Measurements from ENCODE around the gene ZNF844. TPM values are rescaled to one million over a fixed set of nuclear protein-coding genes. Genes with fewer than 3 reads are reported as not detected.

ZNF844 gene
- total RNA-seq, result 10 to 100 TPM; 10.8 to 39.4 (median 16.6) TPM

GRCh38 chr19:12064590-12065538 lies at the start of gene ZNF844:
ZNF844 (plus strand) TSS chr19:12064731; CDS start chr19:12064874, 143 bp downstream.
- H3K36me3 ChIP-seq, result no peaks in the 10 kb centered on the region
- H3K4me3 ChIP-seq, result peak within 1 kb of the TSS; percentile 68 to 89
- H3K4me1 ChIP-seq, result peaks cover 0 to 4% of the 10 kb centered on the region in 2 donors
- peak; percentile 95 for DNase-seq
- no peaks in the 10 kb centered on the region for H3K27me3 ChIP-seq
- TF ChIP-seq POLR2A (IDR thresholded peaks at IDR 0.05), result peak; percentile 84 to 93
- TF ChIP-seq, protein P1, sequence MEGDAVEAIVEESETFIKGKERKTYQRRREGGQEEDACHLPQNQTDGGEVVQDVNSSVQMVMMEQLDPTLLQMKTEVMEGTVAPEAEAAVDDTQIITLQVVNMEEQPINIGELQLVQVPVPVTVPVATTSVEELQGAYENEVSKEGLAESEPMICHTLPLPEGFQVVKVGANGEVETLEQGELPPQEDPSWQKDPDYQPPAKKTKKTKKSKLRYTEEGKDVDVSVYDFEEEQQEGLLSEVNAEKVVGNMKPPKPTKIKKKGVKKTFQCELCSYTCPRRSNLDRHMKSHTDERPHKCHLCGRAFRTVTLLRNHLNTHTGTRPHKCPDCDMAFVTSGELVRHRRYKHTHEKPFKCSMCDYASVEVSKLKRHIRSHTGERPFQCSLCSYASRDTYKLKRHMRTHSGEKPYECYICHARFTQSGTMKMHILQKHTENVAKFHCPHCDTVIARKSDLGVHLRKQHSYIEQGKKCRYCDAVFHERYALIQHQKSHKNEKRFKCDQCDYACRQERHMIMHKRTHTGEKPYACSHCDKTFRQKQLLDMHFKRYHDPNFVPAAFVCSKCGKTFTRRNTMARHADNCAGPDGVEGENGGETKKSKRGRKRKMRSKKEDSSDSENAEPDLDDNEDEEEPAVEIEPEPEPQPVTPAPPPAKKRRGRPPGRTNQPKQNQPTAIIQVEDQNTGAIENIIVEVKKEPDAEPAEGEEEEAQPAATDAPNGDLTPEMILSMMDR (IDR thresholded peaks at IDR 0.05), result no peak
- intact Hi-C loops (cut with DNase I; ENCODE audit: low total_unique reads), result no loop called here
- peak within 1 kb of the TSS; percentile 86 to 96 for H3K27ac ChIP-seq
- H3K9me3 ChIP-seq, result peaks cover 0 to 33% of the 10 kb centered on the region in 2 donors

- DNase-seq, result no peak
- Histone ChIP-seq H3K4me1 (no peaks in the 10 kb centered on the region), H3K36me3 (no peaks in the 10 kb centered on the region), H3K27me3 (no peaks in the 10 kb centered on the region), H3K27ac (no peak overlapping the region), H3K4me3 (no peak overlapping the region), H3K9me3 (peaks cover 0 to 59% of the 10 kb centered on the region in 2 donors)
- intact Hi-C loops (cut with DNase I; ENCODE audit: low total_unique reads), result no loop called here
- TF ChIP-seq POLR2A (IDR thresholded peaks at IDR 0.05), result no peak
- TF ChIP-seq, protein P1 (IDR thresholded peaks at IDR 0.05), result no peak
Measured at GRCh38 chr19:12015015-12015752, 49.3 kb upstream of the ZNF844 start.

- Histone ChIP-seq H3K4me1 (no peaks in the 10 kb centered on the region), H3K4me3 (no peak overlapping the region), H3K9me3 (peaks cover 0 to 59% of the 10 kb centered on the region in 2 donors), H3K27me3 (no peaks in the 10 kb centered on the region), H3K36me3 (no peaks in the 10 kb centered on the region), H3K27ac (no peak overlapping the region)
- TF ChIP-seq, protein P1 (IDR thresholded peaks at IDR 0.05), result no peak
- no peak for TF ChIP-seq POLR2A (IDR thresholded peaks at IDR 0.05)
- DNase-seq, result no peak
- intact Hi-C loops (cut with DNase I; ENCODE audit: low total_unique reads), result no loop called here
Measured at GRCh38 chr19:12015753-12016116, 48.8 kb upstream of the ZNF844 start.

DNA sequence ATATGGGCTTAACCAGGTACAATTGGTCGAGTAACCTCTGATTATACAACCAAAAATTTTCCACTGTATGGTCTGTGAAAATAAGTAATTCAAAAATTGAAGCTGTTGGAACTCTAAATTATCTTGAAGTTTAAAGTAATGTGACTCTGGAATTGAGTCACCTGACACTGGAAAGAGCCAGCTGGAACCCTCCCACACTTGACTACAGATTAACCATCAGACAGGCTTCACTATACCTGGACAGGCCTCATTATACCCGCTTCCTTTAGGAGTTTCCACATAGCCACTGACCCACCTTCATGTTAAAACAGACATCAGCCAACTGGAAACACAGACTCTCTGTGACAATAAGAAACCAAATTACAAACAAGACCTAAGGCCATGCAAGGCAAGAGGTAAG lies 30.3 kb upstream of the ZNF844 start:
- no peaks in the 10 kb centered on the region for H3K36me3 ChIP-seq
- no peak for DNase-seq
- TF ChIP-seq, protein P1 (IDR thresholded peaks at IDR 0.05), result no peak
- no peak for TF ChIP-seq POLR2A (IDR thresholded peaks at IDR 0.05)
- no peaks in the 10 kb centered on the region for H3K27me3 ChIP-seq
- H3K27ac ChIP-seq, result peak overlapping the region in 1 of 2 donors; percentile 72
- no peaks in the 10 kb centered on the region for H3K9me3 ChIP-seq
- intact Hi-C loops (cut with DNase I; ENCODE audit: low total_unique reads), result no loop called here
- no peaks in the 10 kb centered on the region for H3K4me1 ChIP-seq
- peak overlapping the region in 1 of 2 donors; percentile 55 for H3K4me3 ChIP-seq

All from uterus (tissue), 4 donors.